IMR-90 (cell line): ENCODE data around the gene ERC2. TPM values are rescaled to one million over a fixed set of nuclear protein-coding genes. Genes with fewer than 3 reads are reported as not detected.

ENCODE experiments used
- ATAC-seq: fragments of 200-7000 bp; cut with Tn5 transposase; 2 replicates; pipeline ENCODE4 v1.9.1; 2020; ENCODE audit warnings: low read depth, mild to moderate bottlenecking, moderate library complexity
- BruUV-seq: library from RNA; stranded (reverse); fragments of 400-500 nt; replicated peaks from 2 replicates; lab custom pipeline; 2021; lab: Mats Ljungman, UMichigan
- CTCF ChIA-PET: fragments of 300-600 bp; formaldehyde crosslinking; extraction: SDS; loops from one replicate; lab custom pipeline; 2021; ENCODE audit warnings: antibody characterized with exemption; lab: Yijun Ruan, JAX
- POLR2A ChIA-PET: fragments of 300-600 bp; sonication (Branson Sonifier 250); formaldehyde crosslinking; loops from one replicate; lab custom pipeline; 2022; ENCODE audit warnings: antibody characterized with exemption; ENCODE audit not compliant: unreplicated experiment; lab: Charles Lee
- DNase-seq: peaks from one replicate; pipeline ENCODE4 v3.0.0; 2013
- H2AFZ ChIP-seq: replicated peaks from 2 replicates; pipeline ENCODE3; 2013; ENCODE audit warnings: low read length, mild to moderate bottlenecking; ENCODE audit not compliant: poor library complexity
- H2AK5ac ChIP-seq: 2 replicates; pipeline ENCODE4 v1.6.1; 2013; ENCODE audit warnings: low read depth, low read length, inconsistent platforms
- H2AK9ac ChIP-seq: replicated peaks from 2 replicates; pipeline ENCODE3; 2013; ENCODE audit warnings: mild to moderate bottlenecking, low read depth, low read length, moderate library complexity; ENCODE audit not compliant: poor library complexity
- H2BK120ac ChIP-seq: 2 replicates; pipeline ENCODE4 v1.6.1; 2013; ENCODE audit warnings: low read depth, low read length, inconsistent platforms
- H2BK15ac ChIP-seq: 3 replicates; pipeline ENCODE4 v1.6.1; 2013; ENCODE audit warnings: low read depth, low read length, inconsistent platforms
- H2BK20ac ChIP-seq: 2 replicates; pipeline ENCODE4 v1.6.1; 2013; ENCODE audit warnings: low read depth, mild to moderate bottlenecking, inconsistent platforms, low read length, moderate library complexity
- H2BK5ac ChIP-seq: 2 replicates; pipeline ENCODE4 v1.6.1; 2013; ENCODE audit warnings: mild to moderate bottlenecking, low read depth, low read length, inconsistent platforms; ENCODE audit not compliant: poor library complexity, severe bottlenecking
- H3K14ac ChIP-seq: replicated peaks from 2 replicates; pipeline ENCODE4 v1.6.1; 2013; ENCODE audit warnings: low read depth, low read length, inconsistent platforms
- H3K18ac ChIP-seq: 2 replicates; pipeline ENCODE4 v1.6.1; 2013; ENCODE audit warnings: low read depth, low read length, control low read depth
- H3K23ac ChIP-seq: 2 replicates; pipeline ENCODE4 v1.6.1; 2013; ENCODE audit warnings: low read depth, low read length, inconsistent platforms
- H3K27ac ChIP-seq: 2 replicates; pipeline ENCODE4 v1.5.1; 2013; ENCODE audit warnings: mild to moderate bottlenecking, control low read depth, low read length; ENCODE audit not compliant: insufficient read depth
- H3K27me3 ChIP-seq: 2 replicates; pipeline ENCODE4 v1.6.1; 2013; ENCODE audit warnings: low read length; ENCODE audit not compliant: control insufficient read depth, insufficient read depth
- H3K36me3 ChIP-seq: 2 replicates; pipeline ENCODE4 v1.6.1; 2013; ENCODE audit warnings: low read length, mixed read lengths; ENCODE audit not compliant: control insufficient read depth, insufficient read depth
- H3K4ac ChIP-seq: 2 replicates; pipeline ENCODE4 v1.6.1; 2013; ENCODE audit warnings: low read depth, low read length, inconsistent platforms
- H3K4me1 ChIP-seq: 2 replicates; pipeline ENCODE4 v1.6.1; 2013; ENCODE audit warnings: low read length, mixed read lengths; ENCODE audit not compliant: control insufficient read depth, insufficient read depth
- H3K4me2 ChIP-seq: 2 replicates; pipeline ENCODE4 v1.6.1; 2013; ENCODE audit warnings: low read depth, mild to moderate bottlenecking, control low read depth, low read length, moderate library complexity
- H3K4me3 ChIP-seq: 2 replicates; pipeline ENCODE4 v1.5.1; 2013; ENCODE audit warnings: low read depth, mild to moderate bottlenecking, control low read depth, low read length, moderate library complexity; ENCODE audit not compliant: insufficient read depth
- H3K56ac ChIP-seq: 2 replicates; pipeline ENCODE4 v1.6.1; 2013; ENCODE audit warnings: low read length, inconsistent platforms; ENCODE audit not compliant: insufficient read depth; ENCODE audit errors: extremely low read depth
- H3K79me1 ChIP-seq, 2 experiments: 2 replicates each; pipeline ENCODE4 v1.6.1; 2013; ENCODE audit warnings: low read length in 2 of 2, inconsistent platforms in 1 of 2, low read depth in 1 of 2
- H3K9ac ChIP-seq: 2 replicates; pipeline ENCODE4 v1.6.1; 2013; ENCODE audit warnings: low read depth, low read length, control low read depth
- H3K9me1 ChIP-seq: 2 replicates; pipeline ENCODE4 v1.6.1; 2013; ENCODE audit warnings: low read length, inconsistent platforms; ENCODE audit not compliant: insufficient read depth
- H3K9me3 ChIP-seq: 2 replicates; pipeline ENCODE4 v1.6.1; 2013; ENCODE audit warnings: low read length; ENCODE audit not compliant: control insufficient read depth, insufficient read depth
- H4K20me1 ChIP-seq: 2 replicates; pipeline ENCODE4 v1.6.1; 2013; ENCODE audit warnings: low read length, inconsistent platforms; ENCODE audit not compliant: insufficient read depth
- H4K5ac ChIP-seq: 2 replicates; pipeline ENCODE4 v1.6.1; 2013; ENCODE audit warnings: mild to moderate bottlenecking, low read depth, low read length, control low read depth
- H4K8ac ChIP-seq, 2 experiments: 2 replicates each; pipeline ENCODE4 v1.6.1; 2013; ENCODE audit warnings: low read depth in 2 of 2, low read length in 2 of 2, control low read depth in 1 of 2, inconsistent platforms in 1 of 2
- H4K91ac ChIP-seq: 2 replicates; pipeline ENCODE4 v1.6.1; 2013; ENCODE audit warnings: low read depth, low read length, inconsistent platforms; ENCODE audit not compliant: insufficient read depth
- CEBPB ChIP-seq: IDR thresholded peaks from 2 replicates; pipeline ENCODE4 v1.6.1; 2012; ENCODE audit warnings: low read depth, low read length, improper control_type of control experiment
- ELK1 ChIP-seq: fragments of 150-350 bp; IDR thresholded peaks from 2 replicates; pipeline ENCODE4 v1.6.1; 2016; ENCODE audit warnings: low read depth, mild to moderate bottlenecking, low read length, moderate library complexity, borderline replicate concordance
- MAZ ChIP-seq: IDR thresholded peaks from 2 replicates; pipeline ENCODE4 v1.6.1; 2012; ENCODE audit warnings: low read depth, mild to moderate bottlenecking, low read length, improper control_type of control experiment, moderate library complexity, borderline replicate concordance
- WGBS, 2 experiments: methylation state at CpG; one replicate each; pipeline versions ENCODE4 v1.1.5 to v1.1.7; 2013; ENCODE audit warnings: missing lambda C conversion rate in 2 of 2; ENCODE audit not compliant: insufficient read length in 1 of 2; ENCODE audit errors: extremely low coverage in 2 of 2; 5-methylcytosine and 5-hydroxymethylcytosine counted together
- dilution Hi-C: fragments of 300-500 bp; cut with HindIII; formaldehyde crosslinking; loops from one replicate; pipeline ENCODE4 v1.14.3; 2018; ENCODE audit warnings: low sequenced_read_pairs; ENCODE audit not compliant: unreplicated experiment
- in situ Hi-C: fragments of 300-500 bp; cut with MboI; formaldehyde crosslinking; loops from 3 replicates; pipeline ENCODE4 v1.14.3; 2019; ENCODE audit warnings: low sequenced_read_pairs, inconsistent platforms, mixed read lengths
- intact Hi-C: fragments of 100-400 bp; cut with micrococcal nuclease; formaldehyde crosslinking; loops from 2 replicates; pipeline ENCODE4 v1.10.0; 2022
- polyA plus RNA-seq, 3 experiments: library from polyadenylated mRNA; depleted of rRNA; stranded (reverse); fragments of >200 nt; gene quantifications; 2 replicates each; pipeline ENCODE4 v1.2.3, GENCODE V29; 2012; ENCODE audit warnings: low replicate concordance in 1 of 3
- total RNA-seq: library from RNA; depleted of rRNA; stranded (reverse); fragments of >200 nt; gene quantifications from 2 replicates; pipeline ENCODE4 v1.2.3, GENCODE V29; 2012

The ERC2 gene
- total and polyA plus RNA-seq, 2 of the 4 experiments (the other 2 are of a cell fraction), result 0.17 to 0.18 TPM

DNA sequence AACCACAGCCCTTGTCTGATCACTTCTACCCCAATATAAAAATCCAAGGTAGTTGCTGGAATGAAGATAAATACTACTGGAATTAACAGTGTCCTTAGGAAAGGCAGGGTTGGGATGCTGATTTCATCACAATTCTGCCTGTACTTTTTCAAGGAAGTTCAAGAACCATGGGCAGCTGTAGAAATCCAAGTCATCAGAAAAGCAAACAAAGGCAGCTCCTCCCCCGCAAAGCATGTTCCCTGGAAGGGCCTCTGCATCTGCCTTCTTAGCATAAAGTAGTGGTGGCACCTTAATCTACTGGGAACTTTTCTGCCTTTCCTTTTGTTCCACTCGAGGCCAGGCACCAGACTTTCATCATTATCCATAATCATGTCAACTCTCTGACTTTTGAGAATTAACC is 54.4 kb downstream of the ERC2 start:
- no peaks in the 10 kb centered on the region for H3K79me1 ChIP-seq
- no peaks in the 10 kb centered on the region for H3K9me1 ChIP-seq
- no peak overlapping the region for H4K5ac ChIP-seq
- H2AK9ac ChIP-seq, result no peak overlapping the region
- in situ Hi-C loops, result no loop called here
- H3K27ac ChIP-seq, result no peak overlapping the region
- CTCF ChIA-PET, result no interaction called here
- WGBS, 2 experiments, result no CpG with 5 or more reads among the region's 2 CpGs
- no peak overlapping the region for H3K4me3 ChIP-seq
- no peak overlapping the region for H3K18ac ChIP-seq
- no peak overlapping the region for H2AFZ ChIP-seq
- H3K4me1 ChIP-seq, result no peaks in the 10 kb centered on the region
- H3K9me3 ChIP-seq, result no peaks in the 10 kb centered on the region
- intact Hi-C loops, result no loop called here
- H3K4ac ChIP-seq, result no peak overlapping the region
- no peak overlapping the region for H3K14ac ChIP-seq
- H3K9ac ChIP-seq, result no peak overlapping the region
- no peak for ATAC-seq
- BruUV-seq, result no TSS peak
- POLR2A ChIA-PET, result no interaction called here
- no peak for TF ChIP-seq ELK1
- TF ChIP-seq MAZ, result no peak
- no peak for TF ChIP-seq CEBPB
- no peaks in the 10 kb centered on the region for H3K36me3 ChIP-seq
- no peak overlapping the region for H2BK15ac ChIP-seq
- no peak overlapping the region for H2BK20ac ChIP-seq
- no peaks in the 10 kb centered on the region for H4K20me1 ChIP-seq
- no peak for DNase-seq
- no peak overlapping the region for H2BK5ac ChIP-seq
- no peak overlapping the region for H3K56ac ChIP-seq
- no peak overlapping the region for H4K8ac ChIP-seq
- no peak overlapping the region for H2AK5ac ChIP-seq
- dilution Hi-C loops, result no loop called here
- H3K4me2 ChIP-seq, result no peak overlapping the region
- no peak overlapping the region for H4K91ac ChIP-seq
- H3K27me3 ChIP-seq, result no peaks in the 10 kb centered on the region
- no peak overlapping the region for H2BK120ac ChIP-seq
- H3K23ac ChIP-seq, result no peak overlapping the region
